HL-60/S4 treated with phorbol 12-myristate 13-acetate at 8.2 ng/mL for 4 days and 3 days (cell line): ENCODE results near the gene UBA52.

Source experiments
- in situ Hi-C: fragments of 300-500 bp; cut with MboI; formaldehyde crosslinking; loops from 2 replicates; pipeline ENCODE4 v1.15.0; 2022; ENCODE audit warnings: low sequenced_read_pairs

UBA52 gene

GRCh38 chr19:18551631-18552030 lies 20.0 kb upstream of the UBA52 start:
- in situ Hi-C loops = no loop called here

GRCh38 chr19:18557411-18558201 lies 14.1 kb upstream of the UBA52 start, which contains the start of gene KXD1:
TSS of gene KXD1 (plus strand) at chr19:18557870. CDS start at chr19:18562057, 4,187 bp downstream.
- in situ Hi-C loops = no loop called here

- in situ Hi-C loops = no loop called here
Observed at GRCh38 chr19:18558202-18558555, 13.5 kb upstream of the UBA52 start.

GRCh38 chr19:18558604-18559003 lies 13.1 kb upstream of the UBA52 start:
- in situ Hi-C loops = no loop called here

- in situ Hi-C loops = no loop called here
Observed at GRCh38 chr19:18559685-18560084, 12.0 kb upstream of the UBA52 start.

GRCh38 chr19:18562086-18562485 lies 9.6 kb upstream of the UBA52 start:
- in situ Hi-C loops = no loop called here

- in situ Hi-C loops = no loop called here
Observed at GRCh38 chr19:18566953-18567352, 4.7 kb upstream of the UBA52 start.

GRCh38 chr19:18568367-18568766 lies 3.3 kb upstream of the UBA52 start:
- in situ Hi-C loops = no loop called here

- in situ Hi-C loops = no loop called here
Observed at GRCh38 chr19:18574691-18575291, 3.1 kb downstream of the UBA52 start.

GRCh38 chr19:18576383-18576782 lies 4.7 kb downstream of the UBA52 start:
- in situ Hi-C loops = no loop called here

GRCh38 chr19:18577365-18577914 lies 5.8 kb downstream of the UBA52 start:
- in situ Hi-C loops = no loop called here

- in situ Hi-C loops = no loop called here
Observed at GRCh38 chr19:18580311-18580710, 8.7 kb downstream of the UBA52 start.

GRCh38 chr19:18586306-18586705 lies 14.6 kb downstream of the UBA52 start:
- in situ Hi-C loops = no loop called here

- in situ Hi-C loops = no loop called here
Observed at GRCh38 chr19:18587561-18587960, 15.9 kb downstream of the UBA52 start.

- in situ Hi-C loops = no loop called here
Observed at GRCh38 chr19:18587962-18588610, 16.4 kb downstream of the UBA52 start.

- in situ Hi-C loops = no loop called here
Observed at GRCh38 chr19:18588611-18589379, 17.1 kb downstream of the UBA52 start, which contains the start of gene REX1BD. TSS of gene REX1BD (plus strand) at chr19:18588798. CDS start at chr19:18588802, 4 bp downstream.

GRCh38 chr19:18589380-18590272 lies 18.0 kb downstream of the UBA52 start:
- in situ Hi-C loops = no loop called here

- in situ Hi-C loops = no loop called here
Observed at GRCh38 chr19:18590273-18591272, 18.9 kb downstream of the UBA52 start.
